Epithelial cell of proximal tubule (primary cell): ENCODE data around the gene PTPRU. TPM values are rescaled to one million over a fixed set of nuclear protein-coding genes. Genes with fewer than 3 reads are reported as not detected.
A peak's percentile ranks its signal among the peaks of the same experiment; 100 is the strongest.

Experiments
- DNase-seq: peaks from one replicate; pipeline ENCODE4 v3.0.0-alpha.2; 2011; ENCODE audit warnings: low read depth
- H3K4me3 ChIP-seq: 2 replicates; pipeline ENCODE4 v1.5.1; 2011; ENCODE audit warnings: low read depth, mild to moderate bottlenecking, low read length
- total RNA-seq: library from RNA; depleted of rRNA; stranded (reverse); fragments of >200 nt; gene quantifications from 2 replicates; pipeline ENCODE4 v1.2.3, GENCODE V29; 2015
- TF ChIP-seq, protein P1 (sequence below): conservative IDR thresholded peaks from 2 replicates; pipeline ENCODE4 v1.5.1; 2012; ENCODE audit warnings: low read depth, mild to moderate bottlenecking, low read length

PTPRU gene
- total RNA-seq, 1 donor from 2014 or later = 44.7 TPM

DNA sequence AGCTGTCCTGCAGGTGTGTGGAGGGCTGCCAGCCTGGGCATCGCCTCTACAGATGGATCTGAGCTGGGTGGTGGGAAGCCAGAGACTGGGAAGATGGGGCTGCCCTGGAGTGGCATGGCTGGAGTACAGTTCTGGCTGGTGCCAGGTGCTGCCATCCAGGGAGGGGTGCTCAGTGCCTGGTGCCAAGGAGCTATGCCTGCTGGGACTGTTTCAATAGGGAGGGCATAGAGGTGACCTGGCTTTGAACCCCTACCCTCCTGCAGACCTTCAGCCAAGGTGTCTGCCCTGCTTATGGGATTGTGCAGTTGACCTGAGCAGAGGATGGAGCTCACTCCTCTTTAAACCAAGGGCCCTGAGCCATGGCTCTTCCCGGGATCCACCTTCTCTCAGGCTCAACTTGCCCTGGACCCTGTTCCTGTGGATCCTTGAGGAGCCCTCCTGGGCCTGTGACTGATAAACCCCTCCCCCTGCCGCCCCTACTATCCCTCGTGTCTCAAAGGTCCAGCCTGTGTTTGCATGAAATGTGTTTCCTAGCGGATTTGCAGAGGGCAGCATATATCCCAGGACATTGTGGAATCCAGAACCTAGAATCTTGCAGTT lies 48.7 kb downstream of the PTPRU start:
- DNase-seq = no peak
- TF ChIP-seq, protein P1, sequence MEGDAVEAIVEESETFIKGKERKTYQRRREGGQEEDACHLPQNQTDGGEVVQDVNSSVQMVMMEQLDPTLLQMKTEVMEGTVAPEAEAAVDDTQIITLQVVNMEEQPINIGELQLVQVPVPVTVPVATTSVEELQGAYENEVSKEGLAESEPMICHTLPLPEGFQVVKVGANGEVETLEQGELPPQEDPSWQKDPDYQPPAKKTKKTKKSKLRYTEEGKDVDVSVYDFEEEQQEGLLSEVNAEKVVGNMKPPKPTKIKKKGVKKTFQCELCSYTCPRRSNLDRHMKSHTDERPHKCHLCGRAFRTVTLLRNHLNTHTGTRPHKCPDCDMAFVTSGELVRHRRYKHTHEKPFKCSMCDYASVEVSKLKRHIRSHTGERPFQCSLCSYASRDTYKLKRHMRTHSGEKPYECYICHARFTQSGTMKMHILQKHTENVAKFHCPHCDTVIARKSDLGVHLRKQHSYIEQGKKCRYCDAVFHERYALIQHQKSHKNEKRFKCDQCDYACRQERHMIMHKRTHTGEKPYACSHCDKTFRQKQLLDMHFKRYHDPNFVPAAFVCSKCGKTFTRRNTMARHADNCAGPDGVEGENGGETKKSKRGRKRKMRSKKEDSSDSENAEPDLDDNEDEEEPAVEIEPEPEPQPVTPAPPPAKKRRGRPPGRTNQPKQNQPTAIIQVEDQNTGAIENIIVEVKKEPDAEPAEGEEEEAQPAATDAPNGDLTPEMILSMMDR = no peak
- H3K4me3 ChIP-seq = no peak overlapping the region

DNA sequence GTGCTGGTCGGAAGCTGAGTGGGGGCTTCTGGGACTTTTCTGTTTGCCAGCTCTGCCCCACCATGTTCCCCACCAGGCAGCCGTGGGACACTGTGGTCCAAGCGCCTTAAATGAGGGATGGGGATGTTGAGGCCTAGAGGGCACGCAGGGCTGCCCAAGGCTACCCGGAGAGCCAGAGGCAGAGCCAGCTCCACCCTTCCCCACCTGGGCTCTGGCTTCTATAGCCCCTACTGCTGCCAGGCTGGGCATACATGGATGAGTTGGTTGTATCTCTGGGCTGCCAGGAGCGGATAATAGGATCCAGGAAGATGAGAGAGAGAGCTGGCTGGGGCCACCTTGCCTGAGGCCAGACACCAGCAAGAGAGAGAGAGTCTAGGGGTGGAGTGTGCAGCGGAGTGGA lies 49.4 kb downstream of the PTPRU start:
- H3K4me3 ChIP-seq = no peak overlapping the region
- no peak for DNase-seq
- TF ChIP-seq, protein P1 = no peak

DNA sequence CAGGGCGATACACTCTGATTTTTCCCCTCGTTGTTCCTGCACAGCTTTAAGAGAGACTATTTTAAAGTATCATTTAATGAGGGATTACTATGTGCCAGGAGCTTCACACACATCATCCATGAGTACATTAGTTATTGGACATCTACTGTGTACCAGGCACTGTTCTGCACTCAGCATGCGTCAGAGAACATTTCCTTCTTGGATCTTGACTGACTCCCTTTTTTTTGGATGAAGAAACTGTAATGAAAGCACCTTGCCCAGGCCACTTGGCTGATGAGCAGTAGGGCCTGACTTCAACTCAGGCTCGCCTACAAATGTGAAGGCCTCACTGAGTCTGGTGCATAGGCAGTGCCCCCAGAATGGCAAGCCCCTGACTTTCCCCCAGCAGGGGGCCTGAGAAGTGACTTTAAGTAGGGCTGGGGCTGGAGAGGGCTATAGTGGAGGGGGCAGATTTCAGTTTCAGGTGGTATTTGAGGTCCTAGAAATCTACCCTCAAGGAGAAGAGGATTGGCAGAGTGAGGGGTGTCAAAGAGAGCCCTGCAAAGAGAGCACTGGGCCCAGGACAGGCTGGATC lies 50.0 kb downstream of the PTPRU start:
- H3K4me3 ChIP-seq = no peak overlapping the region
- TF ChIP-seq, protein P1 = peak; percentile 6
- DNase-seq = no peak

DNA sequence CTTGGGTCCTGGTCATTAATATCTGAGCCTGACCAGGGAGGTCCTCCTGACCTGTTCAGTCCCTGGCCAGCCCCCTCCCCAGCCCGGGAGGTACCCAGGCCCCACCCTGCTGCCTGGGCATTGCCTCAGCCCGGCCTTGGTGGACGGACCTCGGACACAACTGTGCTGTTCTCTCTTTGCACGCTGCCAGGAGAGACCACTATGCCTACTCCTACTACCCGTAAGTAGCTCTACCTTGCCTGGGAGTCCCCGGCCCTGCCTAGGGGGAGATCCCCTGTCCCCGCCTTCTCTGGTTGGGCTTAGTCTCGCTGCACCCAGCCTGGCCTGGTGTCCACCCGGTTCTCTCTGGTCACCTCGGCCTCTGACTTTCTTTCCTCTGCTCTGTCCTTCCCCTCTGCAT lies 53.2 kb downstream of the PTPRU start:
- H3K4me3 ChIP-seq = no peak overlapping the region
- no peak for DNase-seq
- TF ChIP-seq, protein P1 = no peak

DNA sequence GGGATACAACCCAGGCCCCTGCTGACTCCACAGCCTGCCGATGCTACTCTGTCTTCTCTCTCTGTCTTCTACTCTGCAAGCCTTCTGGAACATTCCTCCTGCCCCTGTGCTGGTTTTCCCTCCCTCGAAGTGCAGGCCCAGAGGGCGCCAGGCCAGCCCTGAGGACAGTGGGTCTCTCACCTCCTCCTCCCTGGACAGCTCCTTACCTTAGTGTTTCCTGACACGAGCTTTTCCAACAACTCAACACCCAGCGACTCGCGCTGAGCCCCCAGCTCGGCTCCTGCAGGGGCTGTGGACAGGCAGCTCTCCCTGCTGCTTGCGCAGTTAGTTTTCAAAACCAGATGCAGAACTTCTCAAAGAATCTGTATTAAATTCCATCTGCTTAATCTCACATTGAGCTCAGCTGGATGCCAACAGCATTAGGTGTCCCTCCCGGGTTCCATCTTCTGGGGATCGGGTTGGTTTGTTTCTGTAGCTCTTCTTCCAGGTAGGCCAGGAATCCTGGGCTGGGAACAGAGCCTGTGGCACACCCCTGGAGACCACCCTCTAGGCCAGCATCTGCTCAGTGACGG lies 54.2 kb downstream of the PTPRU start:
- TF ChIP-seq, protein P1 = no peak
- no peak for DNase-seq
- H3K4me3 ChIP-seq = no peak overlapping the region

DNA sequence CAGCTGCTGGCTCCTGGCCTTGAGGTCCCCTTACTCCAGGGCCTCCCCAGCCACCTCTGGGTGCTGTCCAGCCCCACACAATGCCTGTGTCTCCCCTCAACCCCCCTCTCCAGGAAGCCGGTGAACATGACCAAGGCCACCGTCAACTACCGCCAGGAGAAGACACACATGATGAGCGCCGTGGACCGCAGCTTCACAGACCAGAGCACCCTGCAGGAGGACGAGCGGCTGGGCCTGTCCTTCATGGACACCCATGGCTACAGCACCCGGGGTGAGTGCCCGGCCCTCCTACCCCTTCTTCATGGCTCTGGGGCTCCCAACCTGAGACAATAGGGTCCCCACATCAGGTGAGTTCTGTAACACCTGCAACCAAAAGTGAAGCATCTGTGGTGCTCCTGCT lies 55.4 kb downstream of the PTPRU start:
- TF ChIP-seq, protein P1 = no peak
- no peak overlapping the region for H3K4me3 ChIP-seq
- no peak for DNase-seq

DNA sequence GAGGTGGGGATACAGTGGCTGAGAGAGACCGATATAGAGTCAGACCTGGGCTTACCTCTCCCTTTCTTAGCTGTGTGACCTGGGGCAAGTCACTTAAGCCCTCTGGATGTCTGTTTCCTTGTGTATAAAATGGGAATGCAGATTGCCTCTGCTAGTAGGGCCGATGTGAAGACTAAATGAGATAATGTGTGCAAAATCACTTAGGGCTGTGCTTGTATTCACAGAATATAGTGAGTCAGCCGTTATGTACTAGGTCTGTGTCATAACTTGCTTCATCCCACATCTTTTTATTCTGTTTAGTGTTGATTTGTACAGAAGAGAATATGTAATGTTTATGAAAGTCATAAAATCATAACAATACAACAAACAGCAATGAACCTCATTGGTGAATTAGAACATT lies 56.0 kb downstream of the PTPRU start:
- DNase-seq = no peak
- no peak overlapping the region for H3K4me3 ChIP-seq
- TF ChIP-seq, protein P1 = no peak
